Neural cell (in vitro differentiated cells): ENCODE results near the gene BTBD3.

ENCODE experiments used
- EP300 ChIP-seq: fragments of 450-650 bp; conservative IDR thresholded peaks from 2 replicates; pipeline ENCODE4 v1.6.1; 2014; ENCODE audit warnings: antibody characterized with exemption, mild to moderate bottlenecking, moderate library complexity; ENCODE audit not compliant: poor library complexity, severe bottlenecking
- EZH2 ChIP-seq: fragments of 200-600, 300-800 bp; shearing (Covaris generic), sonication (generic); IDR thresholded peaks from 2 replicates; pipeline ENCODE4 v1.6.1; 2014; ENCODE audit warnings: antibody characterized with exemption, low read length, borderline replicate concordance, mild to moderate bottlenecking; ENCODE audit not compliant: insufficient read depth, poor library complexity, severe bottlenecking
- MXI1 ChIP-seq: fragments of 450-650 bp; conservative IDR thresholded peaks from 2 replicates; pipeline ENCODE4 v1.6.1; 2014; ENCODE audit warnings: antibody characterized with exemption, mild to moderate bottlenecking; ENCODE audit not compliant: poor library complexity, severe bottlenecking
- POLR2AphosphoS5 ChIP-seq: IDR thresholded peaks from 2 replicates; pipeline ENCODE4 v1.6.1; 2012
- RAD21 ChIP-seq: fragments of 450-650 bp; conservative IDR thresholded peaks from 2 replicates; pipeline ENCODE4 v1.6.1; 2014; ENCODE audit warnings: antibody characterized with exemption, mild to moderate bottlenecking, moderate library complexity
- SMC3 ChIP-seq: fragments of 450-650 bp; conservative IDR thresholded peaks from 2 replicates; pipeline ENCODE4 v1.6.1; 2014; ENCODE audit warnings: antibody characterized with exemption, mild to moderate bottlenecking, moderate library complexity; ENCODE audit not compliant: poor library complexity
- TAF1 ChIP-seq: IDR thresholded peaks from 2 replicates; pipeline ENCODE4 v1.6.1; 2012; ENCODE audit warnings: low read depth
- TF ChIP-seq, protein P1 (sequence below): fragments of 450-650 bp; IDR thresholded peaks from 2 replicates; pipeline ENCODE4 v1.5.1; 2014; ENCODE audit warnings: antibody characterized with exemption, mild to moderate bottlenecking, moderate library complexity; ENCODE audit not compliant: poor library complexity, severe bottlenecking
- TF ChIP-seq, protein P2 (sequence below): IDR thresholded peaks from 2 replicates; pipeline ENCODE4 v1.6.1; 2012; ENCODE audit warnings: borderline replicate concordance

DNA sequence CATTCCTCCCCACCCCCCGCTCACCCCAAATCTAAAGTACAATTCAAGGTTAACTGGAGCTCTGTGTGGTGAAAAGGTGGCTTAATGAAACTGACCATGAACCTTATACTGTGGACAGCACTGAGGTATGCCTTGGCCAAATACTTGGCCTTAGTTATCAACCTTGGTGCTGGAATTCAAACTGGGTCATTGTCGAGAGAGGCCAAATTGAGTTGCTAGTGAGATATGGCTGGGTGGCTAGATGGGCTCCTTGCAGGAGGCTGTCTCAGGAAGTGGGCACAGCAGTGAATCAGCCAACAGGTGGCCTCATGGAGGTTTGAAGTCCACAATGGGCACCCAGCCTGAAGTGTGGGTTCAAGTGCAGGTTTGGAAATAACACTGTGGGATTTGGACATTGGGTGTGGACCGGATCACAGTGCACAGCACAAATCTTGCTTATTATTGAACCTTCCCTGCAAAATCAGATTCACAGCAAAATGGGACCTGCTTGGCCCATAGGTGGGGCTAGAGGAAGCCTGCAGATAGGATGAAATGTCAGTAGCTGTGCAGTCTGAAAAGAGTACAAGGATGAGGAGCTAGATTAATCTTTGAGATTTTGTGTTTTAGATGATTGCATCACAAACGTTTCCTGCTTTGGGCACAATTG lies 5.6 kb upstream of the BTBD3 start:
- TF ChIP-seq, protein P1, sequence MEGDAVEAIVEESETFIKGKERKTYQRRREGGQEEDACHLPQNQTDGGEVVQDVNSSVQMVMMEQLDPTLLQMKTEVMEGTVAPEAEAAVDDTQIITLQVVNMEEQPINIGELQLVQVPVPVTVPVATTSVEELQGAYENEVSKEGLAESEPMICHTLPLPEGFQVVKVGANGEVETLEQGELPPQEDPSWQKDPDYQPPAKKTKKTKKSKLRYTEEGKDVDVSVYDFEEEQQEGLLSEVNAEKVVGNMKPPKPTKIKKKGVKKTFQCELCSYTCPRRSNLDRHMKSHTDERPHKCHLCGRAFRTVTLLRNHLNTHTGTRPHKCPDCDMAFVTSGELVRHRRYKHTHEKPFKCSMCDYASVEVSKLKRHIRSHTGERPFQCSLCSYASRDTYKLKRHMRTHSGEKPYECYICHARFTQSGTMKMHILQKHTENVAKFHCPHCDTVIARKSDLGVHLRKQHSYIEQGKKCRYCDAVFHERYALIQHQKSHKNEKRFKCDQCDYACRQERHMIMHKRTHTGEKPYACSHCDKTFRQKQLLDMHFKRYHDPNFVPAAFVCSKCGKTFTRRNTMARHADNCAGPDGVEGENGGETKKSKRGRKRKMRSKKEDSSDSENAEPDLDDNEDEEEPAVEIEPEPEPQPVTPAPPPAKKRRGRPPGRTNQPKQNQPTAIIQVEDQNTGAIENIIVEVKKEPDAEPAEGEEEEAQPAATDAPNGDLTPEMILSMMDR: peak; percentile 19
- TF ChIP-seq EZH2 (no peak), EP300 (no peak), MXI1 (no peak), POLR2AphosphoS5 (no peak), TAF1 (no peak), RAD21 (no peak), SMC3 (no peak)
- TF ChIP-seq, protein P2, sequence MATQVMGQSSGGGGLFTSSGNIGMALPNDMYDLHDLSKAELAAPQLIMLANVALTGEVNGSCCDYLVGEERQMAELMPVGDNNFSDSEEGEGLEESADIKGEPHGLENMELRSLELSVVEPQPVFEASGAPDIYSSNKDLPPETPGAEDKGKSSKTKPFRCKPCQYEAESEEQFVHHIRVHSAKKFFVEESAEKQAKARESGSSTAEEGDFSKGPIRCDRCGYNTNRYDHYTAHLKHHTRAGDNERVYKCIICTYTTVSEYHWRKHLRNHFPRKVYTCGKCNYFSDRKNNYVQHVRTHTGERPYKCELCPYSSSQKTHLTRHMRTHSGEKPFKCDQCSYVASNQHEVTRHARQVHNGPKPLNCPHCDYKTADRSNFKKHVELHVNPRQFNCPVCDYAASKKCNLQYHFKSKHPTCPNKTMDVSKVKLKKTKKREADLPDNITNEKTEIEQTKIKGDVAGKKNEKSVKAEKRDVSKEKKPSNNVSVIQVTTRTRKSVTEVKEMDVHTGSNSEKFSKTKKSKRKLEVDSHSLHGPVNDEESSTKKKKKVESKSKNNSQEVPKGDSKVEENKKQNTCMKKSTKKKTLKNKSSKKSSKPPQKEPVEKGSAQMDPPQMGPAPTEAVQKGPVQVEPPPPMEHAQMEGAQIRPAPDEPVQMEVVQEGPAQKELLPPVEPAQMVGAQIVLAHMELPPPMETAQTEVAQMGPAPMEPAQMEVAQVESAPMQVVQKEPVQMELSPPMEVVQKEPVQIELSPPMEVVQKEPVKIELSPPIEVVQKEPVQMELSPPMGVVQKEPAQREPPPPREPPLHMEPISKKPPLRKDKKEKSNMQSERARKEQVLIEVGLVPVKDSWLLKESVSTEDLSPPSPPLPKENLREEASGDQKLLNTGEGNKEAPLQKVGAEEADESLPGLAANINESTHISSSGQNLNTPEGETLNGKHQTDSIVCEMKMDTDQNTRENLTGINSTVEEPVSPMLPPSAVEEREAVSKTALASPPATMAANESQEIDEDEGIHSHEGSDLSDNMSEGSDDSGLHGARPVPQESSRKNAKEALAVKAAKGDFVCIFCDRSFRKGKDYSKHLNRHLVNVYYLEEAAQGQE: no peak
